PC-9 (cell line): ENCODE data around the gene FBLN2. TPM values are rescaled to one million over a fixed set of nuclear protein-coding genes. Genes with fewer than 3 reads are reported as not detected.
A peak's percentile ranks its signal among the peaks of the same experiment; 100 is the strongest.

Experiments
- BruUV-seq: library from RNA; stranded (reverse); fragments of 400-500 nt; replicated peaks from 2 replicates; lab custom pipeline; 2021; lab: Mats Ljungman, UMichigan
- CTCF ChIA-PET: fragments of 300-600 bp; sonication (Branson Sonifier 250); formaldehyde crosslinking; loops from one replicate; lab custom pipeline; 2022; ENCODE audit warnings: antibody characterized with exemption; lab: Charles Lee
- POLR2A ChIA-PET: fragments of 300-600 bp; sonication (Branson Sonifier 250); formaldehyde crosslinking; loops from one replicate; lab custom pipeline; 2022; ENCODE audit warnings: antibody characterized with exemption; ENCODE audit not compliant: unreplicated experiment; lab: Charles Lee
- DNase-seq, 2 experiments: peaks; one replicate each; pipeline versions ENCODE4 v3.0.0 to v3.0.0-alpha.2; 2015 to 2022; ENCODE audit warnings: mixed read lengths in 1 of 2
- H2AFZ ChIP-seq: fragments of 200-600 bp; sonication (generic); 2 replicates; pipeline ENCODE4 v1.8.1; 2017; ENCODE audit warnings: antibody characterized with exemption
- H3F3A ChIP-seq: fragments of 200-600 bp; sonication (generic); 2 replicates; pipeline ENCODE4 v1.8.1; 2017; ENCODE audit warnings: antibody characterized with exemption, mild to moderate bottlenecking, low read depth; ENCODE audit not compliant: insufficient read depth
- H3K27ac ChIP-seq: fragments of 200-600 bp; sonication (generic); 2 replicates; pipeline ENCODE4 v1.6.1; 2016; ENCODE audit warnings: mixed run types
- H3K27me3 ChIP-seq: fragments of 200-600 bp; sonication (generic); 2 replicates; pipeline ENCODE4 v1.6.1; 2016; ENCODE audit warnings: low read depth, mixed run types; ENCODE audit not compliant: insufficient read depth
- H3K36me3 ChIP-seq: fragments of 200-600 bp; sonication (generic); 2 replicates; pipeline ENCODE4 v1.6.1; 2016; ENCODE audit warnings: low read depth, mixed run types
- H3K4me1 ChIP-seq: fragments of 200-600 bp; sonication (generic); replicated peaks from 2 replicates; pipeline ENCODE4 v1.6.1; 2016; ENCODE audit warnings: mixed run types; ENCODE audit not compliant: insufficient read depth
- H3K4me2 ChIP-seq: fragments of 200-600 bp; sonication (generic); 2 replicates; pipeline ENCODE4 v1.6.1; 2017; ENCODE audit warnings: mixed run types
- H3K4me3 ChIP-seq: fragments of 200-600 bp; sonication (generic); 2 replicates; pipeline ENCODE4 v1.6.1; 2016; ENCODE audit warnings: mixed run types
- H3K79me2 ChIP-seq: fragments of 200-600 bp; sonication (generic); 2 replicates; pipeline ENCODE4 v1.6.1; 2017; ENCODE audit warnings: low read depth, mixed run types
- H3K9me2 ChIP-seq: fragments of 200-600 bp; sonication (generic); 2 replicates; pipeline ENCODE4 v1.8.1; 2017; ENCODE audit warnings: mild to moderate bottlenecking; ENCODE audit not compliant: insufficient read depth
- H3K9me3 ChIP-seq: fragments of 200-600 bp; sonication (generic); 2 replicates; pipeline ENCODE4 v1.8.1; 2016; ENCODE audit warnings: low read depth; ENCODE audit not compliant: insufficient read depth
- H4K20me1 ChIP-seq: fragments of 200-600 bp; sonication (generic); 2 replicates; pipeline ENCODE4 v1.8.1; 2017; ENCODE audit not compliant: insufficient read depth
- CTCF ChIP-seq: fragments of 200-600 bp; sonication (generic); conservative IDR thresholded peaks from 2 replicates; pipeline ENCODE4 v1.6.1; 2017; ENCODE audit warnings: mixed run types, antibody characterized with exemption, mild to moderate bottlenecking, moderate library complexity
- EZH2 ChIP-seq: fragments of 200-600 bp; sonication (generic); IDR thresholded peaks from 2 replicates; pipeline ENCODE4 v1.8.0; 2017; ENCODE audit warnings: antibody characterized with exemption, low read depth
- intact Hi-C: fragments of 100-400 bp; cut with micrococcal nuclease; formaldehyde crosslinking; loops from one replicate; pipeline ENCODE4 v1.10.0; 2022; ENCODE audit not compliant: unreplicated experiment
- total RNA-seq: library from RNA; stranded (reverse); gene quantifications from 2 replicates; pipeline ENCODE4 v1.2.3, GENCODE V29; 2021

Gene FBLN2
- total RNA-seq, 1 experiment from 2014 or later = 0.57 TPM

DNA sequence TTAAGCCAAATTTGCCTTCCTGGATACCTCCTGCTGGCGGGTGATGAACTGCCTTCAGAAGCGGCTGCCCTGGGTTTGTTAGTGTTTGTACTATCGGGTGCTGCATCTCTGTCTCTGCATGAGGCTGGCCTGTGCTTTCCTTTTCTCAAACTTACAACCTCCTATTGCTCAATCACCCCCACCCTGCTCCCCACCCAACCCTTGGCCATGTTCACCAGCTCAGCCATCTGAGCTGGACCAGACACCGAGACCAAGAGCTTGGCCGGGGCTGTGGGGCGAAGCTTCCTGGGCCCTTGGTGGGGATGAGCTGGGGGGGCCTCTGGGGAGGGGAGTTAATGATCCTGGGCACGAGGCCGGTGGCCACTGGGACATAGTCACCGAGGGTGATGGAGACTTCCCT is 16.8 kb upstream of the FBLN2 start:
- Histone ChIP-seq H3K27me3 (no peaks in the 10 kb centered on the region), H2AFZ (no peak overlapping the region), H4K20me1 (no peaks in the 10 kb centered on the region), H3K36me3 (no peaks in the 10 kb centered on the region), H3K4me1 (peaks cover 55% of the 10 kb centered on the region), H3K9me2 (no peaks in the 10 kb centered on the region), H3K79me2 (no peaks in the 10 kb centered on the region), H3K9me3 (no peaks in the 10 kb centered on the region), H3K4me2 (no peak overlapping the region), H3F3A (peaks cover 40% of the 10 kb centered on the region), H3K27ac (no peak overlapping the region), H3K4me3 (no peak overlapping the region)
- ChIA-PET POLR2A (no interaction called here), CTCF (no interaction called here)
- BruUV-seq = no TSS peak
- intact Hi-C loops = loop anchor here (2.0 to 10.0 kb wide), 2 partner anchors 19 to 323 kb away; no protein-coding TSS in a partner anchor
- no peak for DNase-seq
- TF ChIP-seq EZH2 (no peak), CTCF (no peak)

DNA sequence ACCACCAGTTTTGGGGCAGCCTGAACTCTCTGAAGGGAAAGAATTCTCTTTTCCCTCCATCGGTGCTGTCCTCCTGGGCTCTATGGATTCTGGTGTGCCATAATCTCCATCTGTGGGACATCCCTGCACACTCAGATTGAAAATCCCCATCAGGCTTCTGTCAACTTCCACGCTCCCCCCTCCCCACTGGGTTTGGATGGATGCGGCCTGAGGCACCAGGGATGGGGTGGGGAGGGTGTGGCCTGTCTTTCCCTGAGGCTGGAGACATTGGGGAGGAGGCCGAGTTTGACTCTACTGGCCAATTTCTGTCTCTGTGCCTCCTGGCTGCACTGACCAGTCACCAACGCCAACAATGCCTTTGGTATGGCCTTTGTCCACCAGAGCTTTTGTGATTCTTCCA is 16.3 kb upstream of the FBLN2 start:
- Histone ChIP-seq H3K9me2 (no peaks in the 10 kb centered on the region), H3K4me3 (no peak overlapping the region), H2AFZ (no peak overlapping the region), H3K4me2 (peak overlapping the region; percentile 67; the same call in 1 of the 2 replicates), H3F3A (peaks cover 46% of the 10 kb centered on the region), H3K36me3 (no peaks in the 10 kb centered on the region), H3K27ac (peak overlapping the region; percentile 79; the same call in 1 of the 2 replicates), H3K9me3 (no peaks in the 10 kb centered on the region), H3K27me3 (no peaks in the 10 kb centered on the region), H4K20me1 (no peaks in the 10 kb centered on the region), H3K79me2 (no peaks in the 10 kb centered on the region), H3K4me1 (peaks cover 61% of the 10 kb centered on the region)
- intact Hi-C loops = loop anchor here (1.0 to 10.0 kb wide), 3 partner anchors 20 to 322 kb away; no protein-coding TSS in a partner anchor
- ChIA-PET POLR2A (interaction anchor here (0.5 to 0.8 kb wide), 4 partner anchors 19 to 115 kb away, joined by 3 to 10 read pairs (median 4); no protein-coding TSS in a partner anchor), CTCF (interaction anchor here (1.6 kb wide), 1 partner anchor 18 kb away, joined by 7 read pairs; no protein-coding TSS in a partner anchor)
- no peak for TF ChIP-seq EZH2
- TF ChIP-seq CTCF = no peak
- DNase-seq = no peak
- no TSS peak for BruUV-seq

DNA sequence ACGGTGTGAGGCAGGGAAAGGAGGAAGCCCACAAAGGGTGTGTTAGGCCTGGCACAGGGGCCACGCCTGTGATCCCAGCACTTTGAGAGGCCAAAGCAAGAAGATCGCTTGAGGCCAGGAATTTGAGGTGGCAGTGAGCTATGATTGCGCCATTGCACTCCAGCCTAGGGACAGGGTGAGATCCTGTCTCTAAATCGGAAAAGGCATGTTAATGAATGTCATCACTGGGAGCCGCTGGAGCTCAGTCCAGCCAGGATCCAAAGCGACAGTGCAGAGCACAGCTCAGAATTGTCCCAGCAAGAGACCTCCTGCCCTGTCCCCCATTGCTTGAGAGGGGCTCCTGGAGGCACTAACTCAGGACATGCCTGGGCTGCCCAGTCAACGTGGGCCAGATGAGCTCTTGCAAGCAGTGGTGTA is 15.0 kb upstream of the FBLN2 start:
- CTCF ChIA-PET = interaction anchor here (0.8 to 1.7 kb wide), 4 partner anchors 9 to 38 kb away, joined by 3 to 9 read pairs (median 6); no protein-coding TSS in a partner anchor
- peak overlapping the region; percentile 79 for H3K27ac ChIP-seq
- DNase-seq = peak; percentile 73 to 88
- POLR2A ChIA-PET = interaction anchor here (0.7 kb wide), 1 partner anchor 935 kb away, joined by 3 read pairs; no protein-coding TSS in a partner anchor
- intact Hi-C loops = loop anchor here (1.0 to 10.0 kb wide), 3 partner anchors 21 to 321 kb away; no protein-coding TSS in a partner anchor
- H2AFZ ChIP-seq = no peak overlapping the region; the same call in 1 of the 2 replicates
- H3K4me3 ChIP-seq = no peak overlapping the region
- H3K4me1 ChIP-seq = peaks cover 74% of the 10 kb centered on the region
- H3K9me2 ChIP-seq = no peaks in the 10 kb centered on the region
- H4K20me1 ChIP-seq = no peaks in the 10 kb centered on the region
- H3K36me3 ChIP-seq = no peaks in the 10 kb centered on the region
- TF ChIP-seq EZH2 (no peak), CTCF (no peak)
- no peaks in the 10 kb centered on the region for H3K27me3 ChIP-seq
- H3F3A ChIP-seq = peaks cover 56% of the 10 kb centered on the region
- H3K79me2 ChIP-seq = no peaks in the 10 kb centered on the region
- H3K9me3 ChIP-seq = no peaks in the 10 kb centered on the region
- peak overlapping the region; percentile 67 for H3K4me2 ChIP-seq
- BruUV-seq = no TSS peak
